Common myeloid progenitor, CD34-positive (primary cell): ENCODE measurements around the gene GALNT4.

ENCODE experiments used
- CTCF ChIA-PET: fragments of 350-600 bp; sonication (Branson Sonifier 250); formaldehyde crosslinking; loops from one replicate; lab custom pipeline; 2021; ENCODE audit warnings: antibody characterized with exemption; lab: Charles Lee
- POLR2A ChIA-PET: fragments of 350-600 bp; sonication (Branson Sonifier 250); formaldehyde crosslinking; loops from one replicate; lab custom pipeline; 2021; ENCODE audit warnings: antibody characterized with exemption; lab: Charles Lee
- DNase-seq, 3 donors: peaks; one replicate each; pipeline versions ENCODE4 v3.0.0 to v3.0.0-alpha.2; 2013
- H3K27ac ChIP-seq, 2 experiments: 1 replicate in 1 of 2; 2 replicates in 1 of 2; pipeline ENCODE4 v1.7.0; 2013; ENCODE audit warnings: inconsistent platforms in 2 of 2, low read length in 2 of 2, mild to moderate bottlenecking in 2 of 2, low read depth in 1 of 2, moderate library complexity in 1 of 2; ENCODE audit not compliant: severe bottlenecking in 2 of 2, insufficient read depth in 1 of 2, poor library complexity in 1 of 2
- H3K27me3 ChIP-seq, 5 experiments: replicated peaks in 2 of 5; 1 replicate in 3 of 5; 2 replicates in 2 of 5; pipeline versions ENCODE4 v1.6.1 to v1.7.0; 2013; ENCODE audit warnings: low read length in 4 of 5, mild to moderate bottlenecking in 2 of 5, moderate library complexity in 2 of 5, inconsistent platforms in 1 of 5; ENCODE audit not compliant: insufficient read depth in 5 of 5, control insufficient read depth in 4 of 5
- H3K36me3 ChIP-seq, 4 experiments: 1 replicate in 2 of 4; 2 replicates in 2 of 4; pipeline versions ENCODE4 v1.6.1 to v1.7.0; 2013; ENCODE audit warnings: low read length in 3 of 4, control low read depth in 1 of 4, mild to moderate bottlenecking in 1 of 4; ENCODE audit not compliant: control insufficient read depth in 4 of 4, insufficient read depth in 4 of 4
- H3K4me1 ChIP-seq, 4 experiments: 1 replicate in 3 of 4; 2 replicates in 1 of 4; pipeline versions ENCODE4 v1.6.1 to v1.7.1; 2013; ENCODE audit warnings: low read length in 3 of 4, mild to moderate bottlenecking in 3 of 4, control low read depth in 1 of 4, inconsistent platforms in 1 of 4, moderate library complexity in 1 of 4; ENCODE audit not compliant: control insufficient read depth in 4 of 4, insufficient read depth in 4 of 4; ENCODE audit errors: control extremely low read depth in 1 of 4
- H3K4me3 ChIP-seq, 7 experiments: 1 replicate in 4 of 7; 2 replicates in 3 of 7; pipeline versions ENCODE4 v1.5.1 to v1.7.0; 2013; ENCODE audit warnings: mild to moderate bottlenecking in 7 of 7, low read length in 6 of 7, moderate library complexity in 6 of 7, inconsistent platforms in 2 of 7, low read depth in 2 of 7, control low read depth in 1 of 7; ENCODE audit not compliant: insufficient read depth in 4 of 7, control insufficient read depth in 1 of 7; ENCODE audit errors: extremely low read depth in 1 of 7
- H3K9me3 ChIP-seq, 5 experiments: 1 replicate in 4 of 5; 2 replicates in 1 of 5; pipeline versions ENCODE4 v1.6.1 to v1.7.1; 2013; ENCODE audit warnings: low read length in 4 of 5, mild to moderate bottlenecking in 2 of 5, inconsistent platforms in 1 of 5, low read depth in 1 of 5, moderate library complexity in 1 of 5; ENCODE audit not compliant: control insufficient read depth in 4 of 5, insufficient read depth in 2 of 5; ENCODE audit errors: control extremely low read depth in 1 of 5
- WGBS: methylation state at CpG from one replicate; pipeline ENCODE4 v1.1.5; 2013; ENCODE audit not compliant: insufficient coverage; 5-methylcytosine and 5-hydroxymethylcytosine counted together

The GALNT4 gene

GRCh38 chr12:89544681-89545184 lies 20.1 kb upstream of the GALNT4 start:
- H3K4me3 ChIP-seq = no peak overlapping the region
- peak in 2 of 3 donors; percentile 27 to 36 for DNase-seq
- no peak overlapping the region for H3K27ac ChIP-seq
- CTCF ChIA-PET = interaction anchor here (0.6 to 3.5 kb wide), 16 partner anchors 8 to 1354 kb away, joined by 3 to 23 read pairs (median 3); no protein-coding TSS in a partner anchor
- H3K36me3 ChIP-seq = no peaks in the 10 kb centered on the region
- H3K4me1 ChIP-seq = peaks cover 8 to 28% (median 18%) of the 10 kb centered on the region in 4 experiments
- no peaks in the 10 kb centered on the region for H3K9me3 ChIP-seq
- WGBS = 9% methylated on average over 3 of the region's 6 CpGs
- POLR2A ChIA-PET = no interaction called here
- H3K27me3 ChIP-seq = no peaks in the 10 kb centered on the region

- DNase-seq = no peak
- ChIA-PET CTCF (interaction anchor here (0.6 to 3.5 kb wide), 23 partner anchors 9 to 1311 kb away, joined by 3 to 23 read pairs (median 3); no protein-coding TSS in a partner anchor), POLR2A (no interaction called here)
- Histone ChIP-seq H3K27me3 (no peaks in the 10 kb centered on the region), H3K27ac (no peak overlapping the region), H3K4me3 (no peak overlapping the region), H3K9me3 (no peaks in the 10 kb centered on the region), H3K4me1 (peaks cover 8 to 28% (median 18%) of the 10 kb centered on the region in 4 experiments), H3K36me3 (no peaks in the 10 kb centered on the region)
- 80% methylated on average over 1 of the region's 1 CpG for WGBS
Observed at GRCh38 chr12:89544022-89544421, 19.4 kb upstream of the GALNT4 start.

- ChIA-PET CTCF (interaction anchor here (0.8 to 3.5 kb wide), 16 partner anchors 10 to 793 kb away, joined by 3 to 23 read pairs (median 4); no protein-coding TSS in a partner anchor), POLR2A (no interaction called here)
- DNase-seq = peak; percentile 80 to 89 (median 85)
- H3K4me3 ChIP-seq = peak overlapping the region in 1 of 7 experiments; percentile 25
- H3K9me3 ChIP-seq = no peaks in the 10 kb centered on the region
- 33% methylated on average over 3 of the region's 6 CpGs for WGBS
- H3K27me3 ChIP-seq = no peaks in the 10 kb centered on the region
- no peak overlapping the region for H3K27ac ChIP-seq
- peaks cover 8 to 28% (median 18%) of the 10 kb centered on the region in 4 experiments for H3K4me1 ChIP-seq
- no peaks in the 10 kb centered on the region for H3K36me3 ChIP-seq
Observed at GRCh38 chr12:89542912-89543592, 18.5 kb upstream of the GALNT4 start.

- POLR2A ChIA-PET = no interaction called here
- WGBS = 96% methylated on average over 2 of the region's 2 CpGs
- H3K4me1 ChIP-seq = peaks cover 8 to 28% (median 18%) of the 10 kb centered on the region in 4 experiments
- no peak overlapping the region for H3K27ac ChIP-seq
- CTCF ChIA-PET = interaction anchor here (1.0 to 3.4 kb wide), 4 partner anchors 15 to 712 kb away, joined by 3 to 20 read pairs (median 4); no protein-coding TSS in a partner anchor
- DNase-seq = no peak
- H3K27me3 ChIP-seq = no peaks in the 10 kb centered on the region
- H3K9me3 ChIP-seq = no peaks in the 10 kb centered on the region
- no peak overlapping the region for H3K4me3 ChIP-seq
- H3K36me3 ChIP-seq = no peaks in the 10 kb centered on the region
Observed at GRCh38 chr12:89542236-89542635, 17.6 kb upstream of the GALNT4 start.

GRCh38 chr12:89540586-89540985 lies 16.0 kb upstream of the GALNT4 start:
- no peaks in the 10 kb centered on the region for H3K27me3 ChIP-seq
- WGBS = 68% methylated on average over 2 of the region's 3 CpGs
- no peak overlapping the region for H3K27ac ChIP-seq
- peaks cover 8 to 28% (median 17%) of the 10 kb centered on the region in 4 experiments for H3K4me1 ChIP-seq
- peak in 2 of 3 donors; percentile 42 to 52 for DNase-seq
- POLR2A ChIA-PET = no interaction called here
- H3K36me3 ChIP-seq = no peaks in the 10 kb centered on the region
- CTCF ChIA-PET = interaction anchor here (0.7 to 1.3 kb wide), 2 partner anchors 12 to 33 kb away, joined by 3 to 4 read pairs; no protein-coding TSS in a partner anchor
- no peak overlapping the region for H3K4me3 ChIP-seq
- H3K9me3 ChIP-seq = no peaks in the 10 kb centered on the region

- DNase-seq = no peak
- H3K9me3 ChIP-seq = no peaks in the 10 kb centered on the region
- 43% methylated on average over 2 of the region's 5 CpGs for WGBS
- H3K27ac ChIP-seq = no peak overlapping the region
- H3K27me3 ChIP-seq = no peaks in the 10 kb centered on the region
- POLR2A ChIA-PET = no interaction called here
- H3K4me3 ChIP-seq = no peak overlapping the region
- H3K4me1 ChIP-seq = peaks cover 8 to 19% (median 11%) of the 10 kb centered on the region in 4 experiments
- no peaks in the 10 kb centered on the region for H3K36me3 ChIP-seq
- CTCF ChIA-PET = interaction anchor here (1.0 to 2.2 kb wide), 2 partner anchors 10 to 539 kb away, joined by 3 to 8 read pairs; no protein-coding TSS in a partner anchor
Observed at GRCh38 chr12:89539426-89540223, 15.0 kb upstream of the GALNT4 start.
